Esophagus squamous epithelium (tissue), 4 donors: Measurements from ENCODE around the gene FRMD4A.

ENCODE experiments used
- CTCF ChIP-seq, 6 experiments: fragments of 450-650 bp in 4 of 6; fragments of 200-600 bp in 2 of 6; sonication (generic) in 2 of 6; IDR thresholded peaks; one replicate each; pipeline ENCODE4 v1.5.1; 2016 to 2019; ENCODE audit warnings: antibody characterized with exemption in 6 of 6, mild to moderate bottlenecking in 4 of 6, moderate library complexity in 4 of 6
- POLR2A ChIP-seq, 4 donors: fragments of 450-650 bp; IDR thresholded peaks; one replicate each; pipeline ENCODE4 v1.6.1; 2017; ENCODE audit warnings: antibody characterized with exemption in 4 of 4, mild to moderate bottlenecking in 4 of 4, moderate library complexity in 3 of 4

GRCh38 chr10:14172336-14172950, 158.3 kb downstream of the FRMD4A start:
- TF ChIP-seq CTCF (IDR thresholded peaks at IDR 0.05) = no peak
- TF ChIP-seq POLR2A (IDR thresholded peaks at IDR 0.05) = no peak
